ENCODE results near the gene INPP4A. TPM values are rescaled to one million over a fixed set of nuclear protein-coding genes. Genes with fewer than 3 reads are reported as not detected.

Gene INPP4A
- total RNA-seq, 4 donors from 2014 or later, result 13.6 to 25.2 (median 17.2) TPM

DNA sequence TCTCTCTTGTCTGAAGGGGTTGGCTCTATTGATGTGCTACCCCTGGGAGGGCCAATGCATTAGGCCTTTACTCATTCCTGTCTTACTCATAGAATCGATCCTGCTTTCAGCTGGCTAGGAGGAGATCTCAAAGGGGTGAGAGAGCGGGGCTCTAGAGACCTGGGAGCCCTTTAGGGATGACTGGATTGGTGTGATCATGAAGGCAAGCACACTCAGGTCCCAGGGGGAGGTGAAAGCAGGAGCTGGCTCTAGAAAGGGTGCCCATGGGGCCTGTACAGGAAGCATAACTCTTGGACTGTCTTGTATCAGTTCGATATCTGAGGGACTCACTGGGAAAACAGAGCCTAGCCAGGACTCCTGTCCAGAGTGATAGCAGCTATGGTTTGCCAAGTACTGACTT is 47.8 kb downstream of the INPP4A start:
- peak in 1 of 2 donors; percentile 9 for DNase-seq (ENCODE audit: low spot score in 2 of 2)
- 82% methylated on average over 3 of the region's 3 CpGs for WGBS

DNA sequence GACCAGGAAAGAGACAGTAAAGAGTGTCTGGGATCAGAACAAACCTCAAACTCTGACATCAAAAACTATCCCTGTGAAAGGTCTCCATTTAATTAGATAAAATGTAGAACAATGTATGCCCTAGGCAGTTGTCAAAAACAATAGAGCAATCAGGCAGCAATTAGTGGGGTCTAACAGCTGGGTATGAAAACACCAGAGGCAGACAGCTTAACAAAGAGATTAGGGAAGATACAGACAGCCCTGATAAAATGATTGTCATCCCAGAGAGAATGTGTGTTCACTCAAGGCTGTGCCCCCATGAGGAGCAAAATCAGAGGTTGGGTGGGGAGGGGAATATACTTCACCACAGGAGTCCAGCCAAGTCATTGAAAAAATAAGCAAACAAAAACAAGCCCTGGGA is 50.0 kb downstream of the INPP4A start:
- TF ChIP-seq, protein P1, sequence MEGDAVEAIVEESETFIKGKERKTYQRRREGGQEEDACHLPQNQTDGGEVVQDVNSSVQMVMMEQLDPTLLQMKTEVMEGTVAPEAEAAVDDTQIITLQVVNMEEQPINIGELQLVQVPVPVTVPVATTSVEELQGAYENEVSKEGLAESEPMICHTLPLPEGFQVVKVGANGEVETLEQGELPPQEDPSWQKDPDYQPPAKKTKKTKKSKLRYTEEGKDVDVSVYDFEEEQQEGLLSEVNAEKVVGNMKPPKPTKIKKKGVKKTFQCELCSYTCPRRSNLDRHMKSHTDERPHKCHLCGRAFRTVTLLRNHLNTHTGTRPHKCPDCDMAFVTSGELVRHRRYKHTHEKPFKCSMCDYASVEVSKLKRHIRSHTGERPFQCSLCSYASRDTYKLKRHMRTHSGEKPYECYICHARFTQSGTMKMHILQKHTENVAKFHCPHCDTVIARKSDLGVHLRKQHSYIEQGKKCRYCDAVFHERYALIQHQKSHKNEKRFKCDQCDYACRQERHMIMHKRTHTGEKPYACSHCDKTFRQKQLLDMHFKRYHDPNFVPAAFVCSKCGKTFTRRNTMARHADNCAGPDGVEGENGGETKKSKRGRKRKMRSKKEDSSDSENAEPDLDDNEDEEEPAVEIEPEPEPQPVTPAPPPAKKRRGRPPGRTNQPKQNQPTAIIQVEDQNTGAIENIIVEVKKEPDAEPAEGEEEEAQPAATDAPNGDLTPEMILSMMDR (IDR thresholded peaks at IDR 0.05), result no peak
- no peak for TF ChIP-seq POLR2AphosphoS5 (IDR thresholded peaks at IDR 0.05)
- no peak for TF ChIP-seq EP300 (IDR thresholded peaks at IDR 0.05)
- no peak for TF ChIP-seq POLR2A (IDR thresholded peaks at IDR 0.05)
- no peak for DNase-seq (ENCODE audit: low spot score in 2 of 2)
- peaks cover 8% of the 10 kb centered on the region for H3K4me1 ChIP-seq

More for the DNA sequence above, 47.8 kb downstream of the INPP4A start:
- Histone ChIP-seq H3K27me3 (no peaks in the 10 kb centered on the region), H3K4me3 (no peak overlapping the region), H3K27ac (no peak overlapping the region), H3K4me1 (peaks cover 18% of the 10 kb centered on the region), H3K36me3 (no peaks in the 10 kb centered on the region), H3K9me3 (no peaks in the 10 kb centered on the region)
- TF ChIP-seq POLR2A (IDR thresholded peaks at IDR 0.05) (no peak), EP300 (IDR thresholded peaks at IDR 0.05) (no peak), POLR2AphosphoS5 (IDR thresholded peaks at IDR 0.05) (no peak)
- TF ChIP-seq, protein P1 (IDR thresholded peaks at IDR 0.05), result no peak

DNA sequence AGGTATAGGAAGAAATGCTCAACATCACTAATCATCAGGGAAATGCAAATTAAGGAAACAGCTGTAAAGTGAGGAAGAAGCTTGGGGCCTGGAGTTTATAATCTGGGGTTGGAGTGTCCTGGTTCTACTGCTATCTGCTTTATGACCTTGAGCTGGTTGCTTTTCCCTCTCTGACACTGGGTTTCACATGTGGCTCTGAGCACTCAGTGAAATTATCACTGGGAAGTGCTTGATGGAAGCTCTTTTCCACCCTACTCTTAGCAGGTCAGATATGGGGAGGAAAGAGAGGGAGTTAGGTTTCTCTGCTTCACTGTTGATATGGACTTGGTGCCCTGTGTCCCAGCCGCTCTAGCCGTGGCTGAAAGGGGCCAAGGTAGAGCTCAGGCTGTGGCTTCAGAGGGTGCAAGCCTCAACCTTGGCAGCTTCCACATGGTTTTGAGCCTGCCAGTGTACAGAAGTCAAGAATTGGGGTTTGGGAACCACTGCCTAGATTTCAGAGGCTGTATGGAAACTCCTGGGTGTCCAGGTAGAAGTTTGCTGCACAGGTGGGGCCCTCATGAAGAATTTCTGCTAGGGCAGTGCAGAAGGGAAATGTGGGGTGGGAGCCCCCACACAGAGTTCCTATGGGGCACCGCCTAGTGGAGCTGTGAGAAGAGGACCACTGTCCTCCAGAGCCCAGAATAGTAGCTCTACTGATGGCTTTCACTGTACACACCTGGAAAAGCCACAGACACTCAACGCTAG is 52.3 kb downstream of the INPP4A start:
- Histone ChIP-seq H3K9me3 (no peaks in the 10 kb centered on the region), H3K36me3 (no peaks in the 10 kb centered on the region), H3K4me3 (no peak overlapping the region), H3K4me1 (no peaks in the 10 kb centered on the region), H3K27ac (no peak overlapping the region), H3K27me3 (no peaks in the 10 kb centered on the region)
- WGBS, result 100% methylated on average over 4 of the region's 4 CpGs
- no peak for TF ChIP-seq POLR2AphosphoS5 (IDR thresholded peaks at IDR 0.05)
- peak in 1 of 2 donors; percentile 11 for DNase-seq (ENCODE audit: low spot score in 2 of 2)

More for the DNA sequence above, 50.0 kb downstream of the INPP4A start:
- Histone ChIP-seq H3K27ac (no peak overlapping the region), H3K36me3 (no peaks in the 10 kb centered on the region), H3K4me3 (no peak overlapping the region), H3K27me3 (no peaks in the 10 kb centered on the region), H3K9me3 (no peaks in the 10 kb centered on the region)

DNA sequence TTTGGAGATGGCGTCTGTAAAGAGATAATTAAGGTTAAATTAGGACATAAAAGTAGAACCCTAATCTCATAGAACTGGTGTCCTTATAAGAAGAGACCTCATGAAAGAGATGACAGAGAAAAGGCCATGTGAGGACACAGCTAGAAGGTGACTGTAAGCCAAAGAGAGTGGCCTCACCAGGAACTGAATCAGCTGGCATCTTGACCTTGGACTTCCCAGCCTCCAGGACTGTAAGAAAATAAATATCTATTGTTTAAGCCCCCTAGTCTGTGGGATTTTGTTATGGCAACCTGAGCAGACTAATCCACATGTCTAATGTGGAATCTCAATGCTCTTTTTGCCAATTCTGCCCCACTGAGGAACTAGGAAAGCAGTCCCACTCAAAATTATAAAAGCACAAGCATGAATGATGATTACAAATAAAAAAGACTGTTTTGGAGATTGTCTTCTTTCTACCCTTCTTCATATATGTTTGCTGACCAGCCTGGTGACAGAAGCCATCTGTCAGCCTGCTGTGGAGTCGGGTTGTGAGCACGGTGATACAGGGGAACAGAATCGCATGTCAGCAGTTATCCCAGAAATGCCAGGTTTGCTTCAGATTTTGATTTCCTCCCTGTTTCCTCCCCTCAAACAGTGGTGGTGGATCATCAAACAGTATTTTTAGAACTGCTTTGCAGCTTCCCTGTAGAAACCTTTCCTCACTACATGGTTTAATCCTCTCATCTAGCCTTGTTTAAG is 54.2 kb downstream of the INPP4A start:
- H3K4me3 ChIP-seq, result no peak overlapping the region
- H3K9me3 ChIP-seq, result no peaks in the 10 kb centered on the region
- TF ChIP-seq POLR2AphosphoS5 (IDR thresholded peaks at IDR 0.05) (no peak), POLR2A (IDR thresholded peaks at IDR 0.05) (no peak), EP300 (IDR thresholded peaks at IDR 0.05) (no peak)
- TF ChIP-seq, protein P1 (IDR thresholded peaks at IDR 0.05), result no peak
- no peak for DNase-seq (ENCODE audit: low spot score in 2 of 2)
- WGBS, result 75% methylated on average over 4 of the region's 4 CpGs
- H3K36me3 ChIP-seq, result no peaks in the 10 kb centered on the region
- no peak overlapping the region for H3K27ac ChIP-seq
- peaks cover 9% of the 10 kb centered on the region for H3K4me1 ChIP-seq
- H3K27me3 ChIP-seq, result no peaks in the 10 kb centered on the region

DNA sequence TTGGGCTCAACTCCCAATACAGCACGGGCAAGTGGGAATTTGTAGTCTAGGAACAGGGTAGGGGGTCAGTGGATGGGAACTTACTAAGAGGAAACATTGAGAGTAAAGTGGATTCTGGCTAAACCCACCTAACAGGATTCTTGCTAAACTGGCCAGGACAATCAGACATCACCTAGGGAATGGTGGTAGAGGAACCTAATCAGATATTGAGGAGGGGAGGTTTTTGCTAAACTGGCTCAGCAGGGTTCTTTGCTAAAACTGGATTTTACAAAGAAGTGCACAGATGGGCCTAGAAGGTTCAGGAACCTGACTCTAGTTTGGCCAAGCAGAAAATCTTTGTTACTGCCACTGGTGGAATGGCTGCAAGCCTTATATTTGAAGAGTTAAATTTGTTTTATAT is 55.9 kb downstream of the INPP4A start:
- Histone ChIP-seq H3K9me3 (no peaks in the 10 kb centered on the region), H3K4me1 (peaks cover 26% of the 10 kb centered on the region), H3K27me3 (no peaks in the 10 kb centered on the region), H3K36me3 (no peaks in the 10 kb centered on the region), H3K4me3 (no peak overlapping the region), H3K27ac (no peak overlapping the region)
- no peak for DNase-seq (ENCODE audit: low spot score in 2 of 2)
- WGBS, result 91% methylated on average over 1 of the region's 1 CpG
- TF ChIP-seq, protein P1 (IDR thresholded peaks at IDR 0.05), result no peak
- TF ChIP-seq POLR2A (IDR thresholded peaks at IDR 0.05) (no peak), POLR2AphosphoS5 (IDR thresholded peaks at IDR 0.05) (no peak), EP300 (IDR thresholded peaks at IDR 0.05) (no peak)
